NCI-H82 (cell line): ENCODE results near the gene RNU5D-1.
"Not testable (repeated sequence)": the region's sequence is repeated elsewhere in the genome, so short reads cannot be mapped to it uniquely, and the experiment has no call there.

Experiments
- DNase-seq: peaks from one replicate; lab custom pipeline; 2025; lab: John Stamatoyannopoulos, UW

RNU5D-1 gene

DNA sequence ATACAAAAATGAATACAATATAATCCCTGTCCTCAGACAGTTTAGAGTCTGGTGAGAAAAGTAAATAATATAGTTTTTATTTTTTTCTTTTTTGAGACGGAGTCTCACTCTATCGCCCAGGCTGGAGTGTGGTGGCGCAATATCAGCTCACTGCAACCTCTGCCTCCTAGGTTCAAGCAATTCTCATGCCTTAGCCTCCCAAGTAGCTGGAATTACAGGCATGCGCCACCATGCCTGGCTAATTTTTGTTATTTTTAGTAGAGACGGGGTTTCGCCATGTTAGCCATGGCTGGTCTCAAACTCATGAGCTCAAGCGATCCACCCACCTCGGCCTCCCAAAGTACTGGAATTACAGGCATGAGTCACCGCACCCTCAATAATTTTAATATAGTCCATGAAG lies 31.6 kb downstream of the RNU5D-1 start:
- DNase-seq: not testable (repeated sequence)

DNA sequence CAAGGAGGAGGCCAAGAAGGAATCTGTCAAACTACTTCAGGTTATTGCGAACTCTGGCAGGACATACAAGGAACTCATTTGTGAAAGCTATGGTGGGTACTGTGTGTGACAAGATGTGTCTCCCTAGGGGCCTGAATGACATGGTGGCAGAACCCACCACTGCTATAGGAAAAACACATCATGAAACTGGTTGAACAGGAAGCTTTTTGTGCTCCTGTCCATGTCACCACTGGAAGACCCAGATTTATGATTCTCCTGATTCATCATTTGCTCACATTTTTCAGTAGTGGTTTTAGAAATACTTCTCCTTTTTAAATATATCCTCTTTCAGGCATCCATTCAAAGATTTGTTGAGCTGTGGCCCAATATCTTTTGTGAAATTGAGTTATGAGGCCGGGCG lies 32.8 kb downstream of the RNU5D-1 start:
- no peak for DNase-seq

DNA sequence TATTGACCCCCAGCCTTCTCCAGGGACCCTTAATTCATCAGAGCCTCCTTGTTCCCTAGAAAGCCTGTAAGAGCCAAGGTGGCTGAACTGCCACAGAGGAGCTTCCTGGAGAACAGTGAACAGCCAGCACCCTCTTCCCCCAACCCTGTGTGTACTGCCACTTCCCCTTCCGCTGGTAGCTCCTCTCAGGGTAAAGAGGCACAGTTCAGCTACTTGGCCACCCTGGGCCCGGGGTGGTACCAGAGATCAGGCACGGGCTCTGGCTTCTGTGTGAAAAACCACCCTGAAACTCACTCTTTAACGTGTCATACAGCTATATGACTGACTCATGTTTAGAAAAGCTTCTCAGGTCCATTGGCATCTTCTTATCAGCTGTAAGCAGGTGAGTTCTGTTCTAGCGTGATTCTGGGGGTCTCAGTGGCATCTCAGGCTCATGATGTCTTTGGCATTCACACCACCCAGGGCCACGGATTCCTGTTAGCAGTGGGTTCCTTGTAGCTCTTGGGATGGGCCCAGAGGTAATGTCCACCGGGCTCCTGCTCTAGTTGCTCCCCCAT lies 34.1 kb downstream of the RNU5D-1 start:
- DNase-seq: no peak

DNA sequence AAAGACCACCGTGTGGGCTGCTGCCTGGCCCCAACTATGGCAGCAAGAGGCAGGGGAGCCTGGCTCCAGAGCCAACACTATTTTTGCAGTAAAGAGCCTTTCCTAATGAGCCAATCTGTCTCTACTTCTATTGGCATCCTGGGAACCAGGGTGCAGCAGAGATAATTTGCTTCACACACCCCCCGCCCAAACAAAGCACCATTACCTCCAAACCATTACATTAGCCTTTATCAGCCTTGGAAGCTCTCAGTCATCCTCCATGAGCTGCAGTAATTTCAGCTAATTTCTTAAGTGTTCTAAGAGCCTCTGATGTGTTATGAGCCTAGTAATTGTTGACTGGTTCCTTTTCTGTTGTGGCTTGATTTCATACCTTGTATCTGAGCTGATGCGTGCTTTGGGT lies 34.9 kb downstream of the RNU5D-1 start:
- DNase-seq: no peak

DNA sequence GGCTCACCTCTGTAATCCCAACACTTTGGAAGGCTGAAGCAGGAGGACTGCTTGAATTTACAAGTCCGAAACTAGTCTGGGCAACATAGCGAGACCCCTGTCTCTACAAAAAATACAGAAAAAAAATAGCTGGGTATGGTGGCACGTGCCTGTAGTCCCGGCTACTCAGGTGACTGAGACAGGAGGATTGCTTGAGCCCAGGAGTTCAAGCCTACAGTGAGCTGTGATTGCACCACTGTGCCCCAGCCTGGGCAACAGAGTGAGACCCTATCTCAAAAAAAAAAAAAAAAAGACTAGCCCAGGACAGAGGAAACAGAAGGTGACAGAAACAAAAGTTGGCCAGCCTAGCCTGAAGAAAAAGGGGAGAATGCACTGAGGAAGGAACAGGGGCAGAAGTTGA lies 35.3 kb downstream of the RNU5D-1 start:
- DNase-seq: no peak

DNA sequence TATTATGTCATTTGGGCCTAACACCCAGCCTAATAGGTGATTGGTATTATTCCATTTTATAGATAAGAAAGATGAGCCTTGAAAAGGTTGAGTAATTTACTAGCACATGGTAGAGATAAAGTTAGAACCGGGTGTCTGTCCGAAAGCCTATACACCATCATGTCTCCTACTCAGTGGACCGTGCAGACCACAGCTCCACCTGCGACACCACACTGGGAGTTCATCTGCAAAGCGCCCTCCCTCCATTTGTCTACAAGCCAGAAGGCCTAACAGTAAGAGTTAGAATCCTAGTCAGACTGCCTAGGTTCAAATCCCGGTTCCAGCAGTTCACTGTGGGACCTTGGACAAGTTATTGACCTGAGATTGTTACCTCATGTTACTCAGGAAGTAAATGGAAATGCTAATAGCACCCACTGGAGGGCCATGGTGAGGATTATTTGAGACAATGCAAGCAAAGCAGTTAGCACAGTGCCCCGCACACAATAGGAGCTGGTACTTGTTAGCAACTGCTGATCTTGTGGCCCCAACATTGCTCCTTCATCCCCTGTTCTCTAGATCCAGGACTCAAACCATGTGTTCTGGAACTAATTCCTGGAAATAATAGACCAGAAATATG lies 36.0 kb downstream of the RNU5D-1 start:
- DNase-seq: no peak

DNA sequence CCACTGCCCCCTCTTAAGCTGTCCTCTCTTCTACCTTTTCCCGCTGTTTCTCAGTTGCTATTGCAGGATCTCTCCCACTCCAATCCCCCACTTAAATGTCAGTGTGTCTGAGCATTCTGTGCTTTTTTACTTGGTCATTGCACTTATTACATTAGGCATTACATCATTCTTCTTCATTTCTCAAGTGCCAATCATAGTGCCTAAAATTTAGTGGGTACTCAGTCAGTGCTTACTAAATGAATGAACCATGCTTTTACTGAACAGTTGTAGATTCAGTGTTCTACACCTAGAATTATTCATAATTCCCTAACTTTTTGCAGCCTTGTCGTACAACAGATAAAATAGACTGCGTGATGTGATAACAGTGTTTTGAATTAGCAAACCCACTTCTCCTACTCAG lies 37.1 kb downstream of the RNU5D-1 start:
- no peak for DNase-seq

DNA sequence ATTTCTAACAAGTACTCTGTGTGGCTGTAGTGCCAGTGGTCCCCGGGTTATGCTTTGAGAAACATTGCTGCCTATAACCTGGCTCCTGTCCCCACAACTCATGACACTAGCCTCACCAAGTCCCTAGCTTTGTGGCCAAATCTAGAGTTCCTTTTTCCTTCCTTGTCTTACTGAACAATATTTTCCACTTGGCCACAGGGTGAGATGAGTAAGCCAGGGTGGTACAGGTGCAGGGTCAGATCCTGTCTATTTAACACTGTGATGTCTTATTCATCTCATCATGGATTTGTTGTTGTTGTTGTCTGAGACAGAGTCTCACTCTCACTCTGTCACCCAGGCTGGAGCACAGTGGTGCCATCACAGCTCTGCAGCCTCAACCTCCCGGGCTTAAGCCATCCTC lies 37.8 kb downstream of the RNU5D-1 start:
- no peak for DNase-seq

DNA sequence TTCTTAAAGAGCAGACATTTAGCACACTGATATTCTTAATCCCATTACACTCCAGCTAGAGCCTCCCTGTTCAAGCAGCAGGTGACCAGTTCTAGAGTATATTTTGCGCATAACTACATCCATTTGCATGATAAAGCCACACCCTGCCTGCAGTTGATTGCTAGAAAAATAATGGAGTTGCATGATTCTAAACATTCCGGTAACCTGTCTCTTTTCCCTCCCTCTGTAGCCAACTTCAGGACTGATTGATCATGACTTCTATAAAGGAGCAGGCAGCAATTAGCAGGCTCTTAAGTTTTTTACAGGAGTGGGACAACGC lies 41.6 kb downstream of the RNU5D-1 start:
- DNase-seq: peak; percentile 37

DNA sequence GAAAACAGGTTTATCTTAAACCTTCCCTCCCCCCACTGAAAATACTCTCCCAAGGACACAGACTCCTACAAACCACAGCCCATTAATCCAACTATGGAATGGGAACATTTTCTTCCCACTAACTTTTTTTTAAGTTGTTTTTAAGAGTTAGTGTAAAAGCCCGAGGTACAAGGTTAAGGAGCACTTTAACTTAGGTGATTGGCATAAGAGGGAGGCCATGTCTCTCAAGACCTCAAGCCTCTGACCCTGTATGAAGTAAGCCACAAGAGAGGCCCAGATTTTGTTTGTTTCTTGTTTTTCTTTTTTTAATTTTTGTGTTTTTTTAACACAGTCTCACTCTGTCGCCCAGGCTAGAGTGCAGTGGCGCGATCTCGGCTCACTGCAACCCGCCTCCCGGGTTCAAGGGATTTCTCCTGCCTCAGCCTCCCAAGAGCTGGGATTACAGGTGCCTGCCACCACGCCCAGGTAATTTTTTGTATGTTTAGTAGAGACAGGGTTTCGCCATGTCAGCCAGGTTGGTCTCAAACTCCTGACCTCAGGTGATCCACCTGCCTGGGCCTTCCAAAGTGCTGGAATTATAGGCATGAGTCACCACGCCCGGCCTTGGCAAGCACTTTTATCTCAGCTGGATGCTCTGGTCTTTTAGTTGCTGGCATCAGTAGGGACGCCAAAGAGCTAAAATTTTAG lies 42.1 kb downstream of the RNU5D-1 start:
- no peak for DNase-seq

DNA sequence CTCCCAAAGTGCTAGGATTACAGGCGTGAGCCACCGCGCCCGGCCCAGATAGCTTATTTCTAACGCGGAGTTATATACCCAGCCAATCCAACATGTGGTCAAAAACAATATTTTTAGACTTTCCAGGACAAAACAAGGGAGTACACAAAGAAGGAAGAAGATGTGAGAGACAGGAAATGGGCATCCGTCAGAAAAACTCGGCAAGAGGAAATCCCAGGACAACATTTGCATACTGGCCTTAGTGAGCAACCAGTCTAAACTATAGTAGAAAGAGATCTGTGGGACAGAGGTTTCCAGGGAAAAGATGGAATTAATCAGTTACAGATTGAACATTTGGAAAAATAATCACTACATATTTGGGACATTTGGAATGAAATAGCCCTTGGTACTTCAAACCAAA lies 45.1 kb downstream of the RNU5D-1 start:
- DNase-seq: no peak

DNA sequence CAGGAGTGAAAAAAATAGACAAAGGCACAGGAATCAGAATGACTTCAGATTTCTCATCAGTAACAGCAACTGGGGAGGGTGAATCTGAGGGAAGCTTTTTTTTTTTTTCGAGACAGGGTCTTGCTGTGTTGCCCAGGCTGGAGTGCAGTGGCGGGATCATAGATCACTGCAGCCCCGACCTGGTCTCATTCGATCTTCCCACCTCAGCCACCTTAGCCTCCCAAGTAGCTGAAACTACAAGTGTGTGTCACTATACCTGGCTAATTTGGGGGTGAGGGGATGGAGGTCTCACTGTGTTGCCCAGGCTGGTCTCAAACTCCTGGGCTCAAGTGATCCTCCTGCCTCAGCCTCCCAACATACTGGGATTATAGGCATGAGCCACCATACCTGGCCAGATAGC lies 45.8 kb downstream of the RNU5D-1 start:
- DNase-seq: no peak

DNA sequence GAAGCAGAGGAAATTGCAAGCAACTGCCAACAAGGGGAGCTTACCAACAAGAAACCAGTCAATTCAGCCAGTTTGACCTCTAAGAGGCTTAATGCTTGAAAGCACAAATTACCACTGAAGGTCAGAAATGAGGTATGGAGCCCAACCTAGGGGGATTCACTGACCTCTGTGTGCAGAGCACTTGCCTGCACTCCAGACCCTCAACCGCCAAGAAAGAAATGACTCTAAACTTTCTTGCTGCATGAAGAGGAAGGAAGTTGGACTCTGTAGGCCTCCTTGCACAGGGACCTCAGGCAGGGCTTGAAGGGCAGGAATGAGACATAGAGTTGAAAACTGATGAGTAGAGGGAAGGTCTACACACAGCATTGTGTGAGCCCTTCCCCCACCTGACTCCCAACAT lies 46.4 kb downstream of the RNU5D-1 start:
- DNase-seq: peak; percentile 35

DNA sequence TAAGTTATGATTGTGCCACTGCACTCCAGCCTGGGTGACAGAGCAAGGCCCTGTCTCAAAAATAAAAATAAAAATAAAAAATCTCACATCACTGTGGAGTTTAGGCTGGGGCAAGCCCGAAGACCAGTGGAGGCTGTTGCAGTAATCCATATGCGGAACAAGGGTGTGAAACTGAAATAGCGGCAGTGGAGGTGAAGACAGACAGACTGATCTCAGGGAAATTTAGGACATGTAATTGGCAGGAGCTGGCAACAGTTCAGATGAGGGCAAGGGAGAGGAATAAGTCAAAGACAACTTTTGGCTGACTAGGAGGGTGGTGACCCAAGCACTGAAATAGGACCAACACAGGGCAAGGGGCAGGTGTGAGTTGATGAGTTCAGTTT lies 48.1 kb downstream of the RNU5D-1 start:
- DNase-seq: no peak

DNA sequence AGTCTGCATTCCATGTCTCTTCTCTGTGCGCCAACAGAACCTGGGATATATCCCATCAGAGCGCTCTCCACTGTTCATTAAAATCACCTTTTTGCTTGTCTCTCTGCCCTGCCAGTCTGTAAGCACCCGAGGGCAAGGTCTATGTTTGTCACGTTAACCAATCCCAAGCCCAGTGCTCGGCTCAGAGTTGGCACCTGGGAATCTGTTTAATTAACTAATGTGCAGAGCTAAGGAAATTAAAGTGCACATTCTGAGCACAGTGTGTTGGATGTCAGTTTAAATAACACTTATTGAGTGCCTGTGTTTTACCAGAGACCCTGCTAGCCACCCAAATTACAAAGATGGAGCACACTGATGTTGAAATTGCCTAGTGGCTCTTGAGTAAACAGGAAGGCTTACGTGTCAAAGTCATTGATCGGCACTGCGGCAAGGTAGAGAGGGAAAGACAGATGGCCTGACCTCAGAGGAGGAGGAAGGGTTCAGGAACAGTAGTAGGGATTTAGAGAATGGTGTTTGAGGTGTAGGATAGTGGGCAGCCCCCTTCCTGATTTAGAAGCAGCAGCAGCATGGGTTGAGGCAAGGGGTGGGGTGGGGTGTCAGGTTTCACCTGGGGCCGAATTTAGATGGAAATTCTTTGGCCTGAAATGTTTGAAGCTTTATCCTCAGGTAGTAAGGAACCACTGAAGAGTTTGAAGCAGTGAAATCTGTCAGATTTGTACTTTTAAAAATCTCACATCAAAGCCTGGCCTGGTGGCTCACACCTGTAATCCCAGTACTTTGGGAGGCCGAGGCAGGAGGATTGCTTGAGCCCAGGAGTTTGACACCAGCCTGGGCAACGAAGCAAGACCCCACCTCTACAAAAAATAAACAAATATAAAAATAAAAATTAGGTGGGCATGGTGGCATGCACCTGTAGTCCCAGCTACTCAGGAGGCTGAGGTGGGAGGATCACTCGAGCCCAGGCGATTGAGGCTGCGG lies 48.8 kb downstream of the RNU5D-1 start:
- DNase-seq: peak; percentile 93
